ENCODE results near the gene TIMM8A.

The TIMM8A gene, protein sequence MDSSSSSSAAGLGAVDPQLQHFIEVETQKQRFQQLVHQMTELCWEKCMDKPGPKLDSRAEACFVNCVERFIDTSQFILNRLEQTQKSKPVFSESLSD

DNA sequence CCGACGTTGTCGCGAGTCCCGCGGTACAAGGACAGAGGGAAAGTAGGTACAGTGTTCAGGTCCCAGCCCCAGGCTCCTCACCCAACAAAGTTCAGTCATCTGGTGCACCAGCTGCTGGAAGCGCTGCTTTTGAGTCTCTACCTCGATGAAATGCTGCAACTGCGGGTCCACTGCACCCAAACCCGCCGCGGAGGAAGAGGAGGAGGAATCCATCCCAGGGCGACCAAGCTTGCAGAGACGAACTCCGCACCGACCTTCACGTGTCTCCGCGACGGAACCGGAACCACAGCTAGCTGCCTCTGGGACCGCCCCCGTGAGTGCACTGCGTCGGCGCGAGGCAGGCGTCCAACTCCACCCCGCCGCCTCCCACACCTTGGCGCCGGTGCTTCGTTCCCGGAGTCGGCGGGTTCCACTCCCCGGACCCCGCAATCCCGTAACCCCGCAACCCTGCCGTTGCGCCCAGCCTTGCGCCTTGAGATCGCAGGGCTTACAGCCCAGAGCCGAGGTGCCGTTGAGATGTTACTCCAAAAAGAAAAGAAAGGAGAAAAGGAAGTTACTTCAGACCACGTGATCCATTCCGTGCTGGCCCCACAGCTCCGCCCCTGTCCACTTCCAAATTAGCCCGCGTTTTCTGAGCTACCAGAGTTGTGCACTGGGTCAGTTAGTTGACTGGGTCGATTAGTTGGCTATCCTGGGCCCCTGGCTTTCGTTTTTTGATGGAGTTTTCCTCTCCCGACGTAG, at the start of gene TIMM8A:
TSS of gene TIMM8A (minus strand) at position 291 of the 741 bp plus-strand sequence. CDS start at position 213, 78 bp downstream.
- peak; percentile 25 for DNase-seq

DNA sequence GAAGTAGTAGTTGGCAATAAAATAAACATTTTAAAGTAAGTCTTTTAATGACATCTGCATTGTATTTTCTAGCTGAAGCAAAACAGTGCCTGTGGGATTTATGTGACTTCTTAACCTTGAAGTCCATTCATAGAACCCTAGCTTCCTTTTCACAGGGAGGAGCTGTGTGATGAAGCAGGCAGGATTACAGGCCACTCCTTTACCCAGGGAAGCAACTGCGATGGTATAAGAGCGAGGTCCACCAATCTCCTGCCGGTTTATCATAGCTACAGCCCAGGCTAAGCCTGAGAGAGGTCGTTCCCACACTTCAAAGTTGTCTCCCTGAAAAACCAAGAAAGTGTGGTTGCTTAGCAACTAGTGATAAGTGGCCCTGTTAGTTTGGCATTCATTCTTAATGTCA, 49.2 kb upstream of the TIMM8A start:
- DNase-seq: no peak

DNA sequence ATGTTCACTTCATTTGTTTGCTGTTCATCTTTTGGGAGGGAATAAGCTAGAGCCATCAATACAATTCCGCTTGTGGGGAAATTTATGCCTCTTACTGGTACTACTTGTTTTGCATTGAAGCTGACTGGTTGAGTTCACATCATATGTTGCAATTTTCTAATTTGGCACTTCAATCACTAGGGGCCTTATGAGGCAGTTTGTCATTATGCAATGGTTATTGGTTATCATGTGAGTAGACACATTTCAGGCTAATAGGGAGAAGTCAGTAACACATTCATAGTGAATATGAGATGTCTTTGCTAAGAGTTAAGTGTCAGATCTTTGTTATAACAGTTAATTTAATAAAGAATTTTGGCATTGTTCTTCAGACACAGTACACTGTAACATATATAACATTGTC, 47.2 kb upstream of the TIMM8A start:
- no peak for DNase-seq

DNA sequence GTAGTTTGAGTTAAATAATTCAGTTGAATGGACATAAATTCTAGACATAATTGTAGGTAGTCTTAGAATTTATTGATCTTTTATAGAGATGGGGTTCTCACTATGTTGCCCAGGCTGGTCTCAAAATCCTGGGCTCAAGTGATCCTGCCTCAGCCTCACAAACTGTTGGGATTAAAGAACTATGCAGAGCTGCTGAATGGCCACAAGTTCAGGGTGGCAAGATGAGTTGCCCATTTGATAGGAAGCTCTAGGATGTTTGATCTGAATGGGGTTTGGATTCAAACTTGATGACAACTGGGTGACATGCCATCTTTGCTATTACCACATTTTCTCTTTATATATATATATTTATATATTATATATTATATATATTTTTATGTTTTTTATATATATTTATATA, 45.8 kb upstream of the TIMM8A start:
- no peak for DNase-seq

DNA sequence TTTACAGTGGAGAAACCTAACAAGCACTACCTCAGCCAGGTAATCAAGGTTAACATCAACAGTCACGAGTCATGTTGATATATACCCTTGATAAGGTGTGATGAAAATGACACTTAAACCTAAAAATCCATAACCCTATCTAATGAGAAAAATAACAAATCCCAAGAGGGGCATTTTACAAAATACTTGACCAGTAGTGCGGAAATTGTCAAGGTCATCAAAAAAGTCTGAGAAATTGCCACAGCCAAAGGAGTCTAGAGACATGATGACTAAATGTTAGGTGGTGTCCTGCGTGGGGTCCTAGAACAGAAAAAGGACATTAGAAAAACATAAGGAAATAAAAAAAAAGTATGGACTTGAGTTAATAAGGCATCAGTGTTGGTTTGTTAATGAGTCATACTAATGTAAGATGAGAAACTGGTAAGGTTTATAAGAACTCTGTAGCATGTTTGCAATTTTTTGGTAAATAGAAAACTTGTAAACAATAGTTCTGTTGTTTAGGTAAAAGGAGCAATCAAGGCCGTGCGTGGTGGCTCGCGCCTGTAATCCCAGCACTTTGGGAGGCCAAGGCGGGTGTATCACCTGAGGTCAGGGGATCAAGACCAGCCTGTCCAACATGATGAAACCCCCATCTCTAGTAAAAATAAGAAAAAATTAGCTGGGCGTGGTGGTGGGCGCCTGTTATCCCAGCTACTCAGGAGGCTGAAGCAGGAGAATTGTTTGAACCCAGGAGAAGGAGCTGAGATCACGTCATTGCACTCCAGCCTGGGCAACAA, 45.2 kb upstream of the TIMM8A start:
- no peak for DNase-seq

DNA sequence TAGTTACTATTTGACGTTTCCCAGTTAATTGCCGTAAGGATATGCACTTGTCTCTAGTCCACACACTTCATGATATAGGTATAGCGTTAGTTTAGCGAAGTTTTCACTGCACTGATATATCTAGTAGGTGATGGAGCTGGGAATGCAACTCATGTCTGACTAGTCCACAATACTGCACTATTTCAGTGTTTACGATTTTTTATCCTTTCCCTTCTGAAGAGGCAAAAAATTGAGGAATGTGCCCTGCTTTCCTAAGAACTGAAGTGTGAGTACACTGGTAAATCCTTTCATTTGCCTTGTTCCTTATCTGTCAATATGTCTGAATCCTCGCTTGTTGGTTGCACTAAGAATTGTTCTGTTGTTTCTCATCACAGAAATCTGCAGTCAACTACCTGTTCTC, 43.3 kb upstream of the TIMM8A start:
- no peak for DNase-seq

DNA sequence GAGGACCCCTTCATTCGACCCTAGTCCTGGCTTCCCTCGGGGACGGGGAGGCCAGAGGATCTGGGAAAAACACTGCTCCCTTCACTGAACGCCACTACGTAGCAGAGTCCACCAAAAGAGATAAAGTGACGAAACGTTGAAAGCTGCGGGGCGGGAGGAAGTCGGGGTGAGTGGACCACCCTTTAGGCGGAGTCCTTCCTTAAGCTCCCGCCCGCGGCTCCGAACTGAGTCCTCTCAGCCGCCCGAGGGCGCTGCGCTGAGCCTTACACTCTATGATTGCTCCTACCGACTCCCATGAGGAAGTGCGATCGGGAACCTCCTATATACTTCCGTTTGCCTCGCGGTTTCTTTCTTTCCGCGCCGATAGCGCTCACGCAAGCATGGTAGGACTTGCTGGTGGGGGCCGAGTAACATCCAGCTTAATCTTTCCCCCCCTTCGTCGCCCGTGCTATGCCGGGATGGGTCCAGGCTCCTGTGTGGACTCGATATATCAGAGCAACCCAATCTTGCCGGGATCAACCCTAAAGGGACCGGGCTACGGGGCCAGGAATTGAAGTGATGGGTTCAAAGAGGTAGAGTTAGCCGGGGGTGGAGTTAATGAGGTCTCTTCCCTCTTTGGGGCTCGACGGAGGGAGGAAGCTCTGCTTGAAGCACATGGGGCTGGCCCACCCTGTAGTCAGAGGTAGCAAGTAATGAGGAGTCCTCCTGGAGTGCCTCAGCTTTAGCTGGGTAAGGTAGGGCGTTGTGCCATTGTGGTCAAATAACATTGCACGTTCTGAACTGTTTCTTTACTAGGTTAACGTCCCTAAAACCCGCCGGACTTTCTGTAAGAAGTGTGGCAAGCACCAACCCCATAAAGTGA, 42.4 kb upstream of the TIMM8A start, which contains the start of gene RPL36A:
TSS of gene RPL36A (plus strand) at position 348 of the 862 bp plus-strand sequence. CDS start at position 381, 33 bp downstream.
- DNase-seq: peak; percentile 76

DNA sequence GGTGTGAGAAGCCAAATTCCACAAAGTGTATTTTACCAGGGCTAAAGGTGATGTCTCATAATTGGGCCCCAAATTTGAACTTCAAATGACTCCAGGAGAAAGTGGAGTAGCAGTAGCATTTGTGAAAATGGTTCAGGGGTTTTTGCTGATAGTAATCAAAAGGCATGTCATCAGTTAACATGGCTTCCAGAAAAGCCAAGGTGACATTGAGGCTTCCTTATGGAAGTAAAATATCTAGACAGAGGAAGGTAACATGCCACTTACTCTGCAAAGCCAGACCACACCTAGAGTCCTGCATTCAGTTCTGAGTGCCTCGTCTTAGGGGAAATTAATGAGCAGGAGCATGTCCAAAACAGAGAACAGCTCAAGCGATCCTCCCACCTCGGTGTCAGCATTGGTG, 40.1 kb upstream of the TIMM8A start:
- DNase-seq: no peak

DNA sequence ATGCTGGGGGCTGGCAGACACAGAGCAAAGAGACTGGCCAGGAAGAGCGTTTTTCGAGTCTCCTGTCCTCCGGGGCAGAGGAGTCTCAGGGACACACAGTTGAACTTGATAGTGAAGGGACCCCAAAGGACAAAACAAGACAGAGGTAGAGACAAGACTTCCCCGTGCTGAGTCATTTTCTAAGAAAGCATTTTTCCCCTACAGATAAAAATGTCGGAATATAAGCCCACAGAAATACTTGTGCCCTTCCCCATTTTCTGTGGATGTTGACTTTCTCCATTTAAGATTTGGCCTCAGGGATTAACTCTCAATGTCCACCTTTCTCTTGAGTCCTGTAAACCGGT, 38.0 kb upstream of the TIMM8A start:
- no peak for DNase-seq

DNA sequence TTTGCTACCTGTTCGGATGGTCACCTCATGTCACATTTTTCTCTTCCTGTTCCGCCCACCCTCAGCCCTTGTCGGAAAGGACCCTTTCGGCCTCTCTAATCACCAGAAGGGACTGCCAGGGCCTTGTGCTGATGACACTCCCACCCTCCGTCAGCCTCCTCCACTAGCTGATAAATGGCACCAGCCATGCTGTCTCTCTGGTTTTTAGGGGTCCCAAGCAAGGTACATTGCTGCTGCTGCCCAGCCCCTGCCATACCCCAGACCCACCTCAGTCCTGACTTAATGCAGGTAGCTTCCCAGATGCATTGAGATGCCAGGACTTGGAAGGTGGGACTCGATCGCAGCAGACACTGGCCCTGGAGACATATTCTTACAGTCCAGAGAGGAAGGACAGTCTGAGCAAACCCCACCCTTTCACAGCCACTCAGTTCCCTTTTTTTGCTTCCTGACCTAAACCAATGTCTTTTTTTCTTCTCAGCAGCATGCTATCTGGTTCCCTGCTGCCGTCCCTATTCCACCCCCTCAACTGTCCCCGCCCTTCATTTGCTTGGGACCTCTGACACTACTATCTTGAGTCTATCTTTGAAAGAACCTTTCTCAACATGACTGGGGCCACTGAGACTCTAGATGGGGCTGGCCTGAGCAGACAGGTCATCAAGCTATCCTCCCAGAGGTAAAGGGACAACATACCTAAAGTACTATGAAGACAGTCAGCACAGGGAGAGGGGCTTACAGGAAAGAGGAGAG, 37.4 kb upstream of the TIMM8A start, which contains the start of gene BTK:
TSS of gene BTK (minus strand) at position 397 of the 747 bp plus-strand sequence. CDS start 10,907 bp downstream, outside the sequence.
- DNase-seq: no peak

DNA sequence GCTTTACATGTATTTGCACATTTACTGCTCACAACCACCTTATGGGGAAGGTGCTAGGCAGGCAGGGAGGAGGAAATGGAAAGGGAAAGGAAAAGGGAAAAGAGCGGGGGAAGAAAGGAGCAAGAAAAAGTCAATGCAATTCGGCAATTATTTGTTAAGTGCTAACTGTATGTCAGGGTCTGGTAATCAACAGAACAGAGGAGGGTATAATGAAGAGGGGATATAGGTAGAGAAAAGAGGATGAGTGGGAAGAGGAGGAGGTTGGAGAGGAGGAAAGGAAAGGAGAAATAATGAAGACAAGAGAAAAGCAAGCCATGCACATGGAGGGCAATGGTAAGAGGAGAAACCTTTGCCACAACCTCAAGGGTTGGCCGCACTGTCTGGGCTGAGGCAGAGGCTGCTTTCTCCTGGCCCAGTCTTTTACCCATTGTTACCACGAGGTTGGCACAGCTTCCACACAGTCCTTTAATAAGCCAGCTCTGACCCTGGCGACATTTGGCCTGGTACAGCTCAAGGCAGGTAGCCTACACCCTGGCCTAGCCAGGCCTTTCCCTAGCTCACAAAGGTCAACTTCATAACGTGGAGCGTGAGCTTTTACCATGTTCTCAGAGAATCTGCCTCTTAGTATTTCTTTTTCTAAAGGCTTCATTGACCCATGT, 36.6 kb upstream of the TIMM8A start:
- DNase-seq: no peak

DNA sequence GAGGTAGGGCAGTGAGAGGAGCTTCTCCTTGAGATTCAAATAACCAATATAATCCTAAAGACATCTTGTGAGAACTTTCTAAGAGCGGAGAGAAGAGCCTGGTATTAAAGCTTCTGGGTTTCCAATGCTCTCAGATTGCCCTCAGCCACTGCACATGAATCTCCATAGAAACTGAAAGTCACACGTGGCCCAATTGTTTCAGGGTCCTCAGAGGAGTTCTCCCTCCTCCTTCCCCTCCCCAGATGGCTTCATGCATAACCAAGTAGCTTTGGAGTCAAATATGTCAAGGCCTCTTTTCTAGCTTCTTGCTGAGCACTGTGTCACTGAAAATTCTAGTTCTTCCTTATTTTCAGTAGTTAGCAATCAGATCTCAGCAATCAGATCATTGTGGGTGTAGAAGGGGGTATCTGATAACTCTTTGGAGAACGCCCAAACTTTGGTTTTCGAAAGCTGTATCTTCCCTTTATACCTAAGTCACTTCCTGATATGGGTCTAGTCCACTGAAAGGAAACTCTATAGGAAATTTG, 35.2 kb upstream of the TIMM8A start:
- DNase-seq: no peak

DNA sequence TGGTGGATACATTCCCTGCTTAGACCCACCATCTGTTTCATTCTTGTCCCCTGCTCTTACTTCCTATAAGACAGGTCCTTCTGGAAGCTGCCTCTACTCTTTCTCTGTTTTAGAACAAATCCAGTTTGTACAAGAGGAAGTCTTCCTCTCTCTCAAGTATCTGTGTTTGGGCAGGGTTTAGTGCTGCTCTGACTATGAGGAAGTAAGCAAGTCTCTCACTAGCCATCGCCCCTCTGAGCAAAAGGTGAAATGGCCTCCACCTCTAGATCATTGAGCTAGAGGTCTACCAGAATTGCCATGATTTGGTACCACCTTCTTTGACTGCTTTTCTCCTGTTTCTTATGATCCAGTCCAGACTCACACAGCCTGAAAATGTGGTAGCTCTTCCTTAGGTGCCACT, 29.0 kb upstream of the TIMM8A start:
- no peak for DNase-seq

DNA sequence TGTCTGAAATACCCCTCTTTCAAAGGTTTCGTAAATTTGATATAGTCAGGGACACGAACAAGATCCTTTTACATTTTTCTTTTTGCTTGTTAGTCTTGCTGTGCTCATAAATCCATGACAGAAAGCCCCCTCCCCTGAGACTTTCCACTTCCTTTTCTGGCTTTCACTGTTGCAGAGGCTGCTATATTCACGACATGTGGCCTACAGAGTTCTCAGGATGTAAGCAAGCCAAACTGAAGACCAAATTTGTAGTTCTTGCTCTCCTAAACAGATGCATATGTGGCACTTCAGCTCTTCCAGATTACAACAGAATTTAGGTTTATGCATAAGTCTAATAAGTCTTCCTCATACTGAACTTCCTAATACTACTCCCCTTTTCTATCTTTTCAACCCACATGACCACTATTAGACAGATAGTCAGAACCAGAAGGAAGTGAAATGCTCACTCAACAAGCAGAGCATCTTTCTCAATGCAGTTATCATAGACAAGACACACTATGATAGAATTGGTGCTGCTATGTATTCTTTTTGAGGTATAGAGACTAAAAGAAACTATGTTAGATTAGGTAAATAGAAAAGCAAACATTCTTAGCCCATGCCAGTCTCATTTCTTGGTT, 22.5 kb upstream of the TIMM8A start:
- no peak for DNase-seq

DNA sequence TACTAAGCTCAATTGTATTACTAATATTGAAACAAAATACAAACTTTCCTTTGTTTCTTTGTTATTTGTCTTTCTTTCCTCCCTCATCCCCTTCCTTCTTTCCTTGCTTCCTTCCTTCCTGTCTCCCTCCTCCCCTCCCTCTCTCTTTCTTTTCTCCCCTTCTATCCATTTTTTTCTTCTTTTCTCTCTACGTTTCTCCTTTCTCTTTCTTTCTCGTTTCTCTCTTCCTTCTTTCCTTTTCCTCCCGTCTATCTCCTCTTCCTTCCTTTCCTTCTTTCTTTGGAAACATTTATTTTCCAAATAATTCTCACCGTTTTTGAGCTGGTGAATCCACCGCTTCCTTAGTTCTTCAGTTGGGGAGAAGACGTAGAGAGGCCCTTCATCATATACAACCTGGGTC, 21.1 kb upstream of the TIMM8A start:
- no peak for DNase-seq

DNA sequence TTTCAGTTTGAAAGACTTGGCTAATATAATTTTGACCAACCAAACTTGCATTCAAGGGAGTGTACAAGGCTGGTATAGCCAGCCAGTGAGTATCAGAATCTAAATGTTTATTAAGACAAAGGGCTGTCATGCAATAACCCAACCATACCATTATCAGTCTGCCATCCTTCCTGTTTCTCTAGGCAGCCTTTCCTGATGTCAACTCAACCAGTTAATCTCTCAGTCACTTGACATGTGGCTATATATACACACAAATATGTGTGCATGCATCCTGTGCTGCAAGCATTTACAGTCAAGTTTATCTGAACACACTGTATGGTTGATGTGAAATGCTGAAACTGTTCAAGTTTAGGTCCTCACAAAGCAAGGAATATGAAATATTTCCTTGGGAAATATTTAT, 20.3 kb upstream of the TIMM8A start:
- DNase-seq: no peak

DNA sequence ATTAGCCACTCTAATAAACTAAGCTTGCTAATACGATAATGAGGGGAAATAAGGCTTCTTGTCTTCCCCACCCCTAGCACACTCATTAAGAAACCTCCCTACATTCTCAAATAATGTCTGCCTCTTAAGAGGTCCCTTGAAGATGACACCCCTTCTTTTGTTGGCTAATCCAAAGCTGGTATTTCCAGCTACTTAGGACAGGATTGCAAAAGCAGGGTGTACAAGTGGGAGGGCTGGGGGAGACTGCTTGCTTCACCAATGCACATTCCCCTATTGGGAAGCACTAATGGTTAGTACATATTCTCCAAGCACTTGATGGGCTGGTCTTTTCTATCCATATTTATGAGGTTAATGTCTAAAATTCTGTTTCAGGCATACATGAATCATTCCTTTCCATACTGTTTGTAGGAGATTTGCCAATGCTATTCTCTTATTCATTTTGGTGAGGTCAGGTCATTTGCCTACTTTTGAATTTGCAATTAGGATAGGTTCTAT, 16.8 kb upstream of the TIMM8A start:
- DNase-seq: no peak

DNA sequence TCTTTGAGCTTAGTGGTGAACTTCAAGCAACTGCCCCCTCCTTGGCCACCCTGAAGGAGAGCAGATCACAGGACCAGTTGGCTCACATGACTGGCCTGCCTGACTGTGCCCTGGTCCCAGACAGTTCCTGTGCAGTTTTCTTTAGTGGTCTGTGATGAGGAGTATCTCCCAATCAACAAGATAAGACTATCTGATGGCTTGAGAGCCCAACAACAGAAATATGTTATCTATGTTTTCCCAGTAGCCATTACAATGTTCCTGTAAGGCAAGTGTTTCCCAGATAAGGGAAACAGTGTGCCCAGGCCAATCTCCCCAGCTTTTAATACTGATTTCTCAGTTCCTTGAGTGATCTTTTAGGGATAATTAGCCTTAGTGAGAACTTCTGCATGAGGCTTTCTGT, 14.2 kb upstream of the TIMM8A start:
- no peak for DNase-seq

DNA sequence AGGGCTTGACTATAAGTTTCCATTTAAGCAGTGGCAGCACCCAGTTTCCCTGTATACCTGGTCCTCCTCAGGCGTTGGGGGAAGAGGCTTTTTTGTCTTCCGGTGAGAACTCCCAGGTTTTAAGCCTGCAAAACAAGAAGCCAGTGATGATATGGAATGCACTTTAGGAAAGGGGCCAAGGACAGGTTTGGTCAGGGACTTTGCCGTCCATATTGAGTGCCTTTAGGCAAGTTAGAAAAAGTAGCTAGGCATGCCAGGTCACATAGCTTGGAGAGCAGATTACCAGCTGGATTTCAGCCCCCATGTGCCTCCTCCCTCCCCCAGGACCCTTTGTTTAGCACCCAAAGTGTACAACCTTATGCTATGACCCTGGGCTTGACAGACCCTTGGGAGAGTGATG, 13.6 kb upstream of the TIMM8A start:
- no peak for DNase-seq

DNA sequence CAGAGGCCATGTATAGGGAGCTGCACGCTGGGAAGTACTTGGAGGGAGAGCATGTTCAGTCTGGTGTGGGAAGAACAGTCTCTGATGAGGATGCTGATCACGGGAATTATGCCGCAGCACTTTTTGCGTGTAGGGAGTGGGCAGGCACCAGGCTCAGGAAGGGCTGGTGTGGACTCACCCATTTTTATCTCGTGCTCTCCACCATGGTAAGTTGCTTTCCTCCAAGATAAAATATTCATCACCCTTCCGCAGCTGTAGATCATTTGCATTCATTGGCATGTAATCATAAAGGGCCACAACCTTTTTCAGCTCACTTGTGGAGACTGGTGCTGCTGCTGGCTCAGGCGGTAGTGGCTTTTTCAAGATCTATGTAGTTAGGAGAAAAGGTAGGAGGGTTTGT, 11.8 kb upstream of the TIMM8A start:
- DNase-seq: no peak

DNA sequence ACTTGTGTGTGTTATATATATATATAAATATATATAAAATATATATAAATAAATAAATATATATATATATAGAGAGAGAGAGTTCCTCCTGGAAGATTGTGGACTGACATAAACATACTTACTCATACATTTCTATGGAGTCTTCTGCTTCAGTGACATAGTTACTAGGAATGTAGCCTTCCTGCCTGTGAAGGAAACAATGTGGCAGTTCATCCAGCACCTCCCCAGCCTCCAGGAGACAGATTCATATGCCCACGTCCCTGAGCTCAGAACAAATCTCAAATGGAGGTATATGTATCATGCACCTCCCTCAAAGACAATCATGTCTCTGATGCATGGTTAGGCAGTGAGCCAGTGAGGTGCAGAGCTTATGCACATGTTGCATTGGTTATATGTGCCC, 11.4 kb upstream of the TIMM8A start:
- DNase-seq: no peak

Measured in NCI-H2081 treated with DMSO at 0.1 percent for 48 hours (cell line).